ENCODE results near the gene MLST8. TPM values are rescaled to one million over a fixed set of nuclear protein-coding genes. Genes with fewer than 3 reads are reported as not detected.
A peak's percentile ranks its signal among the peaks of the same experiment; 100 is the strongest.

MLST8 gene
- total and polyA plus RNA-seq, 2 of the 8 experiments (the other 6 are each of a cell fraction or from before 2014, with no cell fraction given) = 67.6 to 321 TPM

DNA sequence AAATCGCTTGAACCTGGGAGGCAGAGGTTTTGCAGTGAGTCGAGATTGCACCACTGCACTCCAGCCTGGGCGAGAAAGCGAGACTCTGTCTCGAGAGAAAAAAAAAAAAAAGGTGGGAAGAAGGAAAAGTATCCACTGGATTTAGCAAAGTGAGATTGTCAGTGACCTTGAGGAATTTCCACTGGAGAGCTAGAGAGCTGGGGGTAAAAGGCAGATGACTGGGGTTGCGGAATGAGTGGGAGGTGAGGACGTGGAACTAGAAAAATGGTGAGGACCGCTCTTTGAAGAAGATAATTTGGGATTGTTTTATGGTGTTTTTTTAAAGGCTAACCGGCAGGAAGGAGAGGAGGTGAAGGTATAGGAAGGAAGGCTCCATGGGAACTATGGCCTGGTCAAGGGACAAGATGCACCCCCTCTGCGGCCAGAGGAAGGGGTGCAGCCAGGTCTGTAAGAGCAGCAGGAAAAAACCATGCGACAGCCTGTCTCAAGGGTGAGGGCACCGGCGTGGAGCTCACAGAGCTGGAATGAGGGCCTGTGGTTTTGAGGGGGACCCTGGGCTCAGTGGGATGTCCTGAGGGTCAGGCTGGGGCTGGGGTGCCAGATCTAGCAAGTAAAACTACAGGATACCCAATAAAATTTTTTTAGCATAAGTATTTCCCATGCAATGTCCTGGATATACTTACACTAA lies 694 bp upstream of the MLST8 start:
- H2AFZ ChIP-seq (ENCODE audit: low read length) = no peak overlapping the region
- no peak overlapping the region for H3K4ac ChIP-seq (replicated peaks; ENCODE audit: insufficient read length, low read depth, low read length)
- H3K9me3 ChIP-seq (ENCODE audit: insufficient read depth in 2 of 2, low read depth in 1 of 2, low read length in 1 of 2) = no peaks in the 10 kb centered on the region
- ChIA-PET POLR2A (ENCODE audit: partially characterized antibody) (interaction anchor here (0.6 to 15.1 kb wide), 12 partner anchors 8 to 297 kb away, joined by 3 to 156 read pairs (median 4); partner anchors contain the start of genes CASKIN1, DNASE1L2, E4F1 and ECI1), CTCF (ENCODE audit: partially characterized antibody) (interaction anchor here (0.8 to 2.7 kb wide), 3 partner anchors 10 to 49 kb away, joined by 3 to 23 read pairs (median 3); no protein-coding TSS in a partner anchor)
- H4K8ac ChIP-seq (ENCODE audit: extremely low read depth, insufficient read depth, low read length) = peak overlapping the region; percentile 84
- no peak overlapping the region for H2BK15ac ChIP-seq (ENCODE audit: low read length)
- peaks cover 6% of the 10 kb centered on the region for H3K79me1 ChIP-seq (ENCODE audit: low read depth, low read length)
- DNase-seq (ENCODE audit: low read depth in 1 of 2, low spot score in 2 of 2) = no peak
- no peak overlapping the region for H2AK5ac ChIP-seq (ENCODE audit: low read depth, low read length)
- H3K23ac ChIP-seq (ENCODE audit: insufficient read length) = no peak overlapping the region
- no peak overlapping the region for H2BK120ac ChIP-seq (replicated peaks; ENCODE audit: low read depth, low read length)
- H3K79me2 ChIP-seq (ENCODE audit: control insufficient read depth in 1 of 2, insufficient read depth in 2 of 2, low read length in 2 of 2) = peaks cover 0 to 7% of the 10 kb centered on the region in 2 experiments; a peak in 1 of 4 replicates
- no peak overlapping the region for H3K18ac ChIP-seq (ENCODE audit: extremely low read depth, low read length)
- H3K27me3 ChIP-seq (replicated peaks in 1 of 4; ENCODE audit: control insufficient read depth in 3 of 4, extremely low read depth in 1 of 4, insufficient read depth in 3 of 4, low read length in 3 of 4) = peaks cover 0 to 2% (median 0%) of the 10 kb centered on the region in 4 experiments; a peak in 3 of 7 replicates
- H3K4me1 ChIP-seq (replicated peaks in 1 of 4; ENCODE audit: control insufficient read depth in 3 of 4, insufficient read depth in 4 of 4, low read length in 3 of 4) = peaks cover 0 to 10% (median 7%) of the 10 kb centered on the region in 4 experiments; a peak in 6 of 7 replicates
- H2BK20ac ChIP-seq (ENCODE audit: low read length) = no peak overlapping the region
- H3K9ac ChIP-seq (replicated peaks in 1 of 4; ENCODE audit: extremely low read depth in 1 of 4, low read depth in 3 of 4, low read length in 3 of 4) = no peak overlapping the region
- H4K5ac ChIP-seq (ENCODE audit: insufficient read length, low read depth, low read length) = no peak overlapping the region
- 84 to 100% methylated on average over 3 to 10 of the region's 13 CpGs for WGBS, 2 experiments (ENCODE audit: extremely low coverage in 1 of 2, insufficient coverage in 1 of 2, insufficient read length in 1 of 2, insufficient replicate concordance in 2 of 2, low coverage in 1 of 2, low lambda C conversion rate in 2 of 2, missing lambda C conversion rate in 1 of 2)
- H2BK12ac ChIP-seq (ENCODE audit: low read depth, low read length) = no peak overlapping the region
- no peak overlapping the region for H3K14ac ChIP-seq (ENCODE audit: insufficient read length)
- peaks cover 4 to 28% (median 12%) of the 10 kb centered on the region in 4 experiments; a peak in 6 of 8 replicates for H3K36me3 ChIP-seq (ENCODE audit: control insufficient read depth in 2 of 4, insufficient read depth in 4 of 4, low read length in 3 of 4)
- H3K27ac ChIP-seq (ENCODE audit: low read depth, low read length) = no peak overlapping the region
- no peak overlapping the region for H4K91ac ChIP-seq (replicated peaks; ENCODE audit: insufficient read length, low read length)
- no peak overlapping the region; the same call in none of the 2 replicates for H2BK5ac ChIP-seq (ENCODE audit: low read depth, low read length)
- no peak overlapping the region for H3K56ac ChIP-seq (replicated peaks; ENCODE audit: insufficient read length, low read depth, low read length)
- no peak for TF ChIP-seq EP300 (IDR thresholded peaks at IDR 0.05; ENCODE audit: borderline replicate concordance in 1 of 2, low read depth in 2 of 2, low read length in 2 of 2)
- H3K23me2 ChIP-seq (ENCODE audit: low read depth, low read length) = peaks cover 11% of the 10 kb centered on the region; the same call in 1 of the 2 replicates
- peaks cover 0 to 5% of the 10 kb centered on the region in 2 experiments for H4K20me1 ChIP-seq (replicated peaks in 1 of 2; ENCODE audit: control insufficient read depth in 1 of 2, insufficient read depth in 2 of 2, low read length in 2 of 2)
- peak overlapping the region; percentile 78 to 97 (median 92) for H3K4me3 ChIP-seq (ENCODE audit: extremely low read depth in 1 of 4, insufficient read depth in 2 of 4, low read depth in 3 of 4, low read length in 4 of 4)
- FAIRE-seq = no peak
- H3K4me2 ChIP-seq (ENCODE audit: insufficient read depth in 1 of 2, low read depth in 2 of 2, low read length in 2 of 2) = peak overlapping the region; percentile 87 to 91

Measured in H1 (cell line).